ENCODE data around the gene NPHP3. TPM values are rescaled to one million over a fixed set of nuclear protein-coding genes. Genes with fewer than 3 reads are reported as not detected.
A peak's percentile ranks its signal among the peaks of the same experiment; 100 is the strongest.
"Not testable (repeated sequence)": the region's sequence is repeated elsewhere in the genome, so short reads cannot be mapped to it uniquely, and the experiment has no call there.

NPHP3 gene
- total and polyA plus RNA-seq, 4 donors = 3.0 to 19.7 (median 6.3) TPM

- H3K27me3 ChIP-seq (ENCODE audit: control insufficient read depth in 4 of 4, insufficient read depth in 4 of 4, low read length in 3 of 4) = no peaks in the 10 kb centered on the region
- WGBS = 72% methylated on average over 5 of the region's 5 CpGs
- H3K4me3 ChIP-seq (ENCODE audit: low read depth in 1 of 3, low read length in 3 of 3) = no peak overlapping the region
- H3K27ac ChIP-seq (ENCODE audit: low read depth in 1 of 2, low read length in 2 of 2) = no peak overlapping the region
- no peaks in the 10 kb centered on the region for H3K4me1 ChIP-seq (ENCODE audit: control insufficient read depth in 4 of 4, insufficient read depth in 4 of 4, low read length in 3 of 4)
- H3K9me3 ChIP-seq (ENCODE audit: control insufficient read depth in 4 of 4, low read length in 3 of 4) = no peaks in the 10 kb centered on the region
- H3K9ac ChIP-seq (ENCODE audit: low read depth in 1 of 2, low read length in 2 of 2) = no peak overlapping the region
- peaks cover 1 to 36% (median 26%) of the 10 kb centered on the region in 4 donors for H3K36me3 ChIP-seq (ENCODE audit: control insufficient read depth in 4 of 4, insufficient read depth in 3 of 4, low read depth in 1 of 4, low read length in 3 of 4)
- DNase-seq (ENCODE audit: low spot score) = no peak
- TF ChIP-seq FOXA1 (IDR thresholded peaks at IDR 0.05) = peak; percentile 23
- peak; percentile 82 to 85 for TF ChIP-seq RAD21 (IDR thresholded peaks at IDR 0.05)
- TF ChIP-seq, protein P1, sequence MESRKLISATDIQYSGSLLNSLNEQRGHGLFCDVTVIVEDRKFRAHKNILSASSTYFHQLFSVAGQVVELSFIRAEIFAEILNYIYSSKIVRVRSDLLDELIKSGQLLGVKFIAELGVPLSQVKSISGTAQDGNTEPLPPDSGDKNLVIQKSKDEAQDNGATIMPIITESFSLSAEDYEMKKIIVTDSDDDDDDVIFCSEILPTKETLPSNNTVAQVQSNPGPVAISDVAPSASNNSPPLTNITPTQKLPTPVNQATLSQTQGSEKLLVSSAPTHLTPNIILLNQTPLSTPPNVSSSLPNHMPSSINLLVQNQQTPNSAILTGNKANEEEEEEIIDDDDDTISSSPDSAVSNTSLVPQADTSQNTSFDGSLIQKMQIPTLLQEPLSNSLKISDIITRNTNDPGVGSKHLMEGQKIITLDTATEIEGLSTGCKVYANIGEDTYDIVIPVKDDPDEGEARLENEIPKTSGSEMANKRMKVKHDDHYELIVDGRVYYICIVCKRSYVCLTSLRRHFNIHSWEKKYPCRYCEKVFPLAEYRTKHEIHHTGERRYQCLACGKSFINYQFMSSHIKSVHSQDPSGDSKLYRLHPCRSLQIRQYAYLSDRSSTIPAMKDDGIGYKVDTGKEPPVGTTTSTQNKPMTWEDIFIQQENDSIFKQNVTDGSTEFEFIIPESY (IDR thresholded peaks at IDR 0.05) = no peak
- no peak for TF ChIP-seq HNF4G (IDR thresholded peaks at IDR 0.05)
- TF ChIP-seq, protein P2, sequence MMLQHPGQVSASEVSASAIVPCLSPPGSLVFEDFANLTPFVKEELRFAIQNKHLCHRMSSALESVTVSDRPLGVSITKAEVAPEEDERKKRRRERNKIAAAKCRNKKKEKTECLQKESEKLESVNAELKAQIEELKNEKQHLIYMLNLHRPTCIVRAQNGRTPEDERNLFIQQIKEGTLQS (IDR thresholded peaks at IDR 0.05) = no peak
- peak; percentile 16 for TF ChIP-seq FOXA2 (IDR thresholded peaks at IDR 0.05)
- no peak for TF ChIP-seq RXRA (IDR thresholded peaks at IDR 0.05)
- TF ChIP-seq NR2F2 (IDR thresholded peaks at IDR 0.05) = no peak
- TF ChIP-seq SP1 (IDR thresholded peaks at IDR 0.05) = no peak
- no peak for TF ChIP-seq TAF1 (conservative IDR thresholded peaks at IDR 0.05)
- TF ChIP-seq EGR1 (IDR thresholded peaks at IDR 0.05; ENCODE audit: low read depth in 2 of 2) = no peak
- TF ChIP-seq, protein P3, sequence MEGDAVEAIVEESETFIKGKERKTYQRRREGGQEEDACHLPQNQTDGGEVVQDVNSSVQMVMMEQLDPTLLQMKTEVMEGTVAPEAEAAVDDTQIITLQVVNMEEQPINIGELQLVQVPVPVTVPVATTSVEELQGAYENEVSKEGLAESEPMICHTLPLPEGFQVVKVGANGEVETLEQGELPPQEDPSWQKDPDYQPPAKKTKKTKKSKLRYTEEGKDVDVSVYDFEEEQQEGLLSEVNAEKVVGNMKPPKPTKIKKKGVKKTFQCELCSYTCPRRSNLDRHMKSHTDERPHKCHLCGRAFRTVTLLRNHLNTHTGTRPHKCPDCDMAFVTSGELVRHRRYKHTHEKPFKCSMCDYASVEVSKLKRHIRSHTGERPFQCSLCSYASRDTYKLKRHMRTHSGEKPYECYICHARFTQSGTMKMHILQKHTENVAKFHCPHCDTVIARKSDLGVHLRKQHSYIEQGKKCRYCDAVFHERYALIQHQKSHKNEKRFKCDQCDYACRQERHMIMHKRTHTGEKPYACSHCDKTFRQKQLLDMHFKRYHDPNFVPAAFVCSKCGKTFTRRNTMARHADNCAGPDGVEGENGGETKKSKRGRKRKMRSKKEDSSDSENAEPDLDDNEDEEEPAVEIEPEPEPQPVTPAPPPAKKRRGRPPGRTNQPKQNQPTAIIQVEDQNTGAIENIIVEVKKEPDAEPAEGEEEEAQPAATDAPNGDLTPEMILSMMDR (IDR thresholded peaks at IDR 0.05; ENCODE audit: low read depth, low read length, missing input control) = peak; percentile 64
- no peak for TF ChIP-seq YY1 (IDR thresholded peaks at IDR 0.05)
- TF ChIP-seq GABPA (IDR thresholded peaks at IDR 0.05 in 1 of 2, conservative IDR thresholded peaks at IDR 0.05 in 1 of 2) = no peak
Measured at GRCh38 chr3:132641837-132642538, 80.2 kb downstream of the NPHP3 start.

- H3K36me3 ChIP-seq (ENCODE audit: control insufficient read depth in 4 of 4, insufficient read depth in 3 of 4, low read depth in 1 of 4, low read length in 3 of 4) = peaks cover 1 to 40% (median 31%) of the 10 kb centered on the region in 4 donors
- WGBS = 92% methylated on average over 2 of the region's 2 CpGs
- H3K27me3 ChIP-seq (ENCODE audit: control insufficient read depth in 4 of 4, insufficient read depth in 4 of 4, low read length in 3 of 4); H3K9me3 ChIP-seq (ENCODE audit: control insufficient read depth in 4 of 4, low read length in 3 of 4); H3K4me1 ChIP-seq (ENCODE audit: control insufficient read depth in 4 of 4, insufficient read depth in 4 of 4, low read length in 3 of 4); H3K9ac ChIP-seq (ENCODE audit: low read depth in 1 of 2, low read length in 2 of 2); H3K27ac ChIP-seq (ENCODE audit: low read depth in 1 of 2, low read length in 2 of 2); H3K4me3 ChIP-seq (ENCODE audit: low read depth in 1 of 3, low read length in 3 of 3); DNase-seq (ENCODE audit: low spot score): not testable (repeated sequence)
Measured at GRCh38 chr3:132641427-132641826, 80.8 kb downstream of the NPHP3 start.

DNA sequence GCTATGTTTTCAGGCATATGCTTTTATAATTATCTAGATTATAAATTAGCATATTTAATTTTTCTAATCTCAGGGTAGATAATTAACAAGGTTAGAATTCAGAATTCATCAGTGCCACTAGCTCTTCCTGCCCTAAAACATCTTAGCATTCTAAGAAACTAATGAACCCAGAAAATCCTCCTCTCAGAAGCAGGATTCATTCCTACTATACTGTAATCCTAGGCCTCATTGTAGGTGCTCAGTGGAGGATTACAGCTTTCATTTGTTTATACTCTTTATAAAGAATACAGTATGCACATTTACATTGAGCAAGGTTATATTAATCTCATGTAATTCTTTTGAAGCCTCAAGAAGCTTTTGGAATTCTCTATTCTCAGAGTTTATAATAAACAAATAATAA lies 83.5 kb downstream of the NPHP3 start:
- no peaks in the 10 kb centered on the region for H3K27me3 ChIP-seq (ENCODE audit: control insufficient read depth in 4 of 4, insufficient read depth in 4 of 4, low read length in 3 of 4)
- H3K9me3 ChIP-seq (ENCODE audit: control insufficient read depth in 4 of 4, low read length in 3 of 4) = no peaks in the 10 kb centered on the region
- peaks cover 5 to 45% (median 36%) of the 10 kb centered on the region in 4 donors for H3K36me3 ChIP-seq (ENCODE audit: control insufficient read depth in 4 of 4, insufficient read depth in 3 of 4, low read depth in 1 of 4, low read length in 3 of 4)
- H3K4me1 ChIP-seq (ENCODE audit: control insufficient read depth in 4 of 4, insufficient read depth in 4 of 4, low read length in 3 of 4) = no peaks in the 10 kb centered on the region
- DNase-seq (ENCODE audit: low spot score) = no peak
- no peak overlapping the region for H3K9ac ChIP-seq (ENCODE audit: low read depth in 1 of 2, low read length in 2 of 2)
- no peak overlapping the region for H3K4me3 ChIP-seq (ENCODE audit: low read depth in 1 of 3, low read length in 3 of 3)
- TF ChIP-seq, protein P2 (IDR thresholded peaks at IDR 0.05) = no peak
- TF ChIP-seq TAF1 (conservative IDR thresholded peaks at IDR 0.05) = no peak
- H3K27ac ChIP-seq (ENCODE audit: low read depth in 1 of 2, low read length in 2 of 2) = no peak overlapping the region

All from liver (tissue), 9 donors.